MCF 10A (cell line): Measurements from ENCODE around the gene SNAI3. TPM values are rescaled to one million over a fixed set of nuclear protein-coding genes. Genes with fewer than 3 reads are reported as not detected.
A peak's percentile ranks its signal among the peaks of the same experiment; 100 is the strongest.

ENCODE experiments used
- BruUV-seq: library from RNA; stranded (reverse); fragments of 400-500 nt; replicated peaks from 2 replicates; lab custom pipeline; 2021; lab: Mats Ljungman, UMichigan
- CTCF ChIA-PET: fragments of 300-600 bp; sonication (Branson Sonifier 250); formaldehyde crosslinking; extraction: SDS; loops from one replicate; lab custom pipeline; 2021; ENCODE audit warnings: antibody characterized with exemption, inconsistent platforms; lab: Yijun Ruan, JAX
- POLR2A ChIA-PET: fragments of 300-600, 350-650 bp; sonication (Branson Sonifier 250); formaldehyde crosslinking; extraction: SDS; loops from one replicate; lab custom pipeline; 2020; ENCODE audit warnings: antibody characterized with exemption, inconsistent platforms; lab: Yijun Ruan, JAX
- DNase-seq: peaks from one replicate; pipeline ENCODE4 v3.0.0-alpha.2; 2018; ENCODE audit not compliant: unreplicated experiment
- H3K27ac Mint-ChIP-seq: one replicate; pipeline ENCODE4 v1.8.0; 2022; ENCODE audit warnings: mild to moderate bottlenecking, low read depth, mixed read lengths; ENCODE audit not compliant: unreplicated experiment
- H3K27me3 Mint-ChIP-seq: one replicate; pipeline ENCODE4 v1.8.0; 2022; ENCODE audit warnings: mixed read lengths; ENCODE audit not compliant: insufficient read depth, unreplicated experiment
- H3K36me3 Mint-ChIP-seq: one replicate; pipeline ENCODE4 v1.8.0; 2022; ENCODE audit warnings: mild to moderate bottlenecking, moderate library complexity, mixed read lengths; ENCODE audit not compliant: insufficient read depth, unreplicated experiment
- H3K4me1 Mint-ChIP-seq: one replicate; pipeline ENCODE4 v1.8.0; 2022; ENCODE audit warnings: mixed read lengths; ENCODE audit not compliant: insufficient read depth, unreplicated experiment
- H3K4me3 Mint-ChIP-seq: one replicate; pipeline ENCODE4 v1.8.0; 2022; ENCODE audit warnings: mild to moderate bottlenecking, moderate library complexity, mixed read lengths; ENCODE audit not compliant: unreplicated experiment
- H3K9me3 Mint-ChIP-seq: one replicate; pipeline ENCODE4 v1.8.0; 2022; ENCODE audit warnings: mixed read lengths; ENCODE audit not compliant: unreplicated experiment
- intact Hi-C: fragments of 100-400 bp; cut with micrococcal nuclease; formaldehyde crosslinking; loops from 2 replicates; pipeline ENCODE4 v1.14.1; 2022
- total RNA-seq: library from RNA; stranded (reverse); gene quantifications from 2 replicates; pipeline ENCODE4 v1.2.3, GENCODE V29; 2022
- TF ChIP-seq, protein P1 (sequence below): fragments of 200-600 bp; IDR thresholded peaks from one replicate; pipeline ENCODE4 v1.8.0; 2022; ENCODE audit warnings: antibody characterized with exemption, mild to moderate bottlenecking; ENCODE audit not compliant: unreplicated experiment

The SNAI3 gene
- total RNA-seq, 1 experiment from 2014 or later = not detected

GRCh38 chr16:88665148-88665547 is 21.2 kb downstream of the SNAI3 start:
- Mint-ChIP-seq H3K4me1 (no peaks in the 10 kb centered on the region), H3K36me3 (no peaks in the 10 kb centered on the region), H3K27ac (no peak overlapping the region), H3K27me3 (no peaks in the 10 kb centered on the region), H3K4me3 (no peak overlapping the region), H3K9me3 (no peaks in the 10 kb centered on the region)
- ChIA-PET CTCF (interaction anchor here (0.6 to 0.8 kb wide), 2 partner anchors 37 to 72 kb away, joined by 4 read pairs; no protein-coding TSS in a partner anchor), POLR2A (interaction anchor here (0.6 to 0.8 kb wide), 3 partner anchors 22 to 337 kb away, joined by 3 to 4 read pairs (median 3); no protein-coding TSS in a partner anchor)
- DNase-seq = no peak
- intact Hi-C loops = no loop called here
- BruUV-seq = no TSS peak
- TF ChIP-seq, protein P1, sequence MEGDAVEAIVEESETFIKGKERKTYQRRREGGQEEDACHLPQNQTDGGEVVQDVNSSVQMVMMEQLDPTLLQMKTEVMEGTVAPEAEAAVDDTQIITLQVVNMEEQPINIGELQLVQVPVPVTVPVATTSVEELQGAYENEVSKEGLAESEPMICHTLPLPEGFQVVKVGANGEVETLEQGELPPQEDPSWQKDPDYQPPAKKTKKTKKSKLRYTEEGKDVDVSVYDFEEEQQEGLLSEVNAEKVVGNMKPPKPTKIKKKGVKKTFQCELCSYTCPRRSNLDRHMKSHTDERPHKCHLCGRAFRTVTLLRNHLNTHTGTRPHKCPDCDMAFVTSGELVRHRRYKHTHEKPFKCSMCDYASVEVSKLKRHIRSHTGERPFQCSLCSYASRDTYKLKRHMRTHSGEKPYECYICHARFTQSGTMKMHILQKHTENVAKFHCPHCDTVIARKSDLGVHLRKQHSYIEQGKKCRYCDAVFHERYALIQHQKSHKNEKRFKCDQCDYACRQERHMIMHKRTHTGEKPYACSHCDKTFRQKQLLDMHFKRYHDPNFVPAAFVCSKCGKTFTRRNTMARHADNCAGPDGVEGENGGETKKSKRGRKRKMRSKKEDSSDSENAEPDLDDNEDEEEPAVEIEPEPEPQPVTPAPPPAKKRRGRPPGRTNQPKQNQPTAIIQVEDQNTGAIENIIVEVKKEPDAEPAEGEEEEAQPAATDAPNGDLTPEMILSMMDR = no peak

- ChIA-PET CTCF (interaction anchor here (0.6 to 1.0 kb wide), 3 partner anchors 74 to 896 kb away, joined by 3 read pairs; no protein-coding TSS in a partner anchor), POLR2A (interaction anchor here (0.6 to 2.4 kb wide), 10 partner anchors 12 to 1875 kb away, joined by 3 to 10 read pairs (median 4); partner anchors contain the start of genes ACSF3, CDT1, CTU2 and KLHDC4)
- TF ChIP-seq, protein P1 = no peak
- no peaks in the 10 kb centered on the region for H3K36me3 Mint-ChIP-seq
- peak within 1 kb of the TSS; percentile 96 for H3K4me3 Mint-ChIP-seq
- peak; percentile 97 for DNase-seq
- no TSS peak for BruUV-seq
- intact Hi-C loops = no loop called here
- H3K27ac Mint-ChIP-seq = peak within 1 kb of the TSS; percentile 97
- H3K27me3 Mint-ChIP-seq = no peaks in the 10 kb centered on the region
- H3K9me3 Mint-ChIP-seq = no peaks in the 10 kb centered on the region
- H3K4me1 Mint-ChIP-seq = no peaks in the 10 kb centered on the region
Measured at GRCh38 chr16:88662843-88663606, 23.3 kb downstream of the SNAI3 start, which contains the start of gene MVD. MVD (minus strand) TSS chr16:88663091; CDS start chr16:88663080, 11 bp downstream.

- ChIA-PET CTCF (interaction anchor here (0.6 kb wide), 1 partner anchor 897 kb away, joined by 3 read pairs; no protein-coding TSS in a partner anchor), POLR2A (interaction anchor here (0.6 to 2.4 kb wide), 9 partner anchors 12 to 897 kb away, joined by 3 to 10 read pairs (median 4); partner anchors contain the start of genes ACSF3, CDT1, CTU2 and KLHDC4)
- Mint-ChIP-seq H3K36me3 (no peaks in the 10 kb centered on the region), H3K9me3 (no peaks in the 10 kb centered on the region), H3K4me3 (peak overlapping the region; percentile 96), H3K27me3 (no peaks in the 10 kb centered on the region), H3K27ac (peak overlapping the region; percentile 97), H3K4me1 (no peaks in the 10 kb centered on the region)
- TSS peak; percentile 72 for BruUV-seq
- TF ChIP-seq, protein P1 = no peak
- intact Hi-C loops = no loop called here
- DNase-seq = no peak
Measured at GRCh38 chr16:88662222-88662842, 24.0 kb downstream of the SNAI3 start.

GRCh38 chr16:88661468-88661867 is 24.8 kb downstream of the SNAI3 start:
- Mint-ChIP-seq H3K4me3 (peak overlapping the region; percentile 96), H3K4me1 (no peaks in the 10 kb centered on the region), H3K27me3 (no peaks in the 10 kb centered on the region), H3K27ac (peak overlapping the region; percentile 97), H3K36me3 (peaks cover 6% of the 10 kb centered on the region), H3K9me3 (no peaks in the 10 kb centered on the region)
- TF ChIP-seq, protein P1 = no peak
- no TSS peak for BruUV-seq
- no peak for DNase-seq
- CTCF ChIA-PET = no interaction called here
- intact Hi-C loops = no loop called here
- POLR2A ChIA-PET = interaction anchor here (1.8 kb wide), 1 partner anchor 91 kb away, joined by 5 read pairs; the partner anchor contains the start of gene ZC3H18
